GM21717 (cell line): Measurements from ENCODE around the gene PRPF18.

Experiments
- ATAC-seq: cut with Tn5 transposase; IDR thresholded peaks from one replicate; pipeline ENCODE4 v1.9.1; 2021; ENCODE audit warnings: mild to moderate bottlenecking, moderate library complexity; ENCODE audit not compliant: unreplicated experiment

The PRPF18 gene

GRCh38 chr10:13668126-13668525 is 81.4 kb downstream of the PRPF18 start:
- no peak for ATAC-seq

- no peak for ATAC-seq
Observed at GRCh38 chr10:13669182-13669855, 82.6 kb downstream of the PRPF18 start.

- no peak for ATAC-seq
Observed at GRCh38 chr10:13669901-13670300, 83.1 kb downstream of the PRPF18 start.

- ATAC-seq = no peak
Observed at GRCh38 chr10:13670311-13670710, 83.5 kb downstream of the PRPF18 start.

GRCh38 chr10:13671904-13672303 is 85.1 kb downstream of the PRPF18 start:
- no peak for ATAC-seq

- ATAC-seq = no peak
Observed at GRCh38 chr10:13672548-13672947, 85.8 kb downstream of the PRPF18 start.

GRCh38 chr10:13673156-13673555 is 86.4 kb downstream of the PRPF18 start:
- ATAC-seq = no peak

- ATAC-seq = no peak
Observed at GRCh38 chr10:13674645-13675588, 88.2 kb downstream of the PRPF18 start.

GRCh38 chr10:13678101-13678843 is 91.5 kb downstream of the PRPF18 start:
- ATAC-seq = no peak
